Liver (tissue), 9 donors: ENCODE results near the gene NUB1. TPM values are rescaled to one million over a fixed set of nuclear protein-coding genes. Genes with fewer than 3 reads are reported as not detected.

Experiments
- DNase-seq: peaks from one replicate; pipeline ENCODE4 v3.0.0-alpha.2; 2017; ENCODE audit warnings: low spot score
- H3K27ac ChIP-seq, 2 donors: one replicate each; pipeline ENCODE4 v1.7.0; 2013; ENCODE audit warnings: inconsistent platforms in 2 of 2, low read length in 2 of 2, control low read depth in 1 of 2, low read depth in 1 of 2, mild to moderate bottlenecking in 1 of 2
- H3K27me3 ChIP-seq, 4 donors: one replicate each; pipeline versions ENCODE4 v1.6.1 to v1.7.0; 2013; ENCODE audit warnings: low read length in 3 of 4, inconsistent platforms in 1 of 4, mild to moderate bottlenecking in 1 of 4, moderate library complexity in 1 of 4; ENCODE audit not compliant: control insufficient read depth in 4 of 4, insufficient read depth in 4 of 4
- H3K36me3 ChIP-seq, 4 donors: one replicate each; pipeline versions ENCODE4 v1.6.1 to v1.7.0; 2013; ENCODE audit warnings: low read length in 3 of 4, mild to moderate bottlenecking in 3 of 4, low read depth in 1 of 4, moderate library complexity in 1 of 4; ENCODE audit not compliant: control insufficient read depth in 4 of 4, insufficient read depth in 3 of 4
- H3K4me1 ChIP-seq, 4 donors: one replicate each; pipeline versions ENCODE4 v1.6.1 to v1.7.0; 2013; ENCODE audit warnings: low read length in 3 of 4, mild to moderate bottlenecking in 3 of 4, moderate library complexity in 1 of 4; ENCODE audit not compliant: control insufficient read depth in 4 of 4, insufficient read depth in 4 of 4
- H3K4me3 ChIP-seq, 3 donors: one replicate each; pipeline versions ENCODE4 v1.6.1 to v1.7.0; 2013; ENCODE audit warnings: low read length in 3 of 3, control low read depth in 1 of 3, low read depth in 1 of 3, mild to moderate bottlenecking in 1 of 3
- H3K9ac ChIP-seq, 2 donors: one replicate each; pipeline ENCODE4 v1.7.0; 2013; ENCODE audit warnings: low read length in 2 of 2, mild to moderate bottlenecking in 2 of 2, moderate library complexity in 2 of 2, control low read depth in 1 of 2, low read depth in 1 of 2
- H3K9me3 ChIP-seq, 4 donors: one replicate each; pipeline versions ENCODE4 v1.6.1 to v1.7.0; 2013; ENCODE audit warnings: low read length in 3 of 4; ENCODE audit not compliant: control insufficient read depth in 4 of 4
- EGR1 ChIP-seq, 2 donors: IDR thresholded peaks; 2 replicates each; pipeline ENCODE4 v1.6.1; 2016 to 2018; ENCODE audit warnings: antibody characterized with exemption in 2 of 2, low read depth in 2 of 2
- FOXA1 ChIP-seq: IDR thresholded peaks from 2 replicates; pipeline ENCODE4 v1.6.1; 2016; ENCODE audit warnings: antibody characterized with exemption
- HNF4G ChIP-seq: IDR thresholded peaks from 2 replicates; pipeline ENCODE4 v1.6.1; 2016; ENCODE audit warnings: antibody characterized with exemption
- JUND ChIP-seq, 2 donors: IDR thresholded peaks; 2 replicates each; pipeline ENCODE4 v1.6.1; 2016; ENCODE audit warnings: antibody characterized with exemption in 2 of 2
- RAD21 ChIP-seq, 2 donors: IDR thresholded peaks; 2 replicates each; pipeline ENCODE4 v1.6.1; 2016; ENCODE audit warnings: antibody characterized with exemption in 2 of 2, mild to moderate bottlenecking in 2 of 2
- RXRA ChIP-seq, 2 donors: IDR thresholded peaks; 2 replicates each; pipeline ENCODE4 v1.6.1; 2017 to 2018; ENCODE audit warnings: antibody characterized with exemption in 2 of 2, mild to moderate bottlenecking in 1 of 2
- YY1 ChIP-seq: IDR thresholded peaks from 2 replicates; pipeline ENCODE4 v1.6.1; 2016; ENCODE audit warnings: antibody characterized with exemption, mild to moderate bottlenecking
- WGBS: extraction: QIAGEN DNeasy Blood & Tissue Kit; methylation state at CpG from one replicate; pipeline ENCODE4 v1.1.7; 2013; 5-methylcytosine and 5-hydroxymethylcytosine counted together
- polyA plus RNA-seq, 2 donors: library from polyadenylated mRNA; stranded (reverse) in 1 of 2; unstranded in 1 of 2; fragments of 200-250 nt in 1 of 2; fragments of >200 nt in 1 of 2; fragmentation: Nextera tagmentation in 1 of 2; extraction: Ambion mirVana in 1 of 2; gene quantifications; one replicate each; pipeline versions ENCODE4 v1.2.1 to v1.2.3, GENCODE V29; 2013 to 2015
- total RNA-seq, 2 donors: library from RNA; depleted of rRNA; stranded (reverse); fragments of >200 nt; gene quantifications; one replicate each; pipeline ENCODE4 v1.2.3, GENCODE V29; 2014
- TF ChIP-seq, protein P1 (sequence below): fragments of 150-350 bp; IDR thresholded peaks from 2 replicates; pipeline ENCODE4 v1.5.1; 2017; ENCODE audit warnings: improper control_type of control experiment, low read depth, low read length; ENCODE audit not compliant: missing input control
- TF ChIP-seq, protein P2 (sequence below): IDR thresholded peaks from 2 replicates; pipeline ENCODE4 v1.6.1; 2016; ENCODE audit warnings: antibody characterized with exemption, mild to moderate bottlenecking
- TF ChIP-seq, protein P3 (sequence below): IDR thresholded peaks from 2 replicates; pipeline ENCODE4 v1.6.1; 2016; ENCODE audit warnings: antibody characterized with exemption
- donor health status: healthy.
- donor health status: healthy.
- donor health status: healthy.
- donor health status: healthy.
- donor health status: healthy.

The NUB1 gene
- total and polyA plus RNA-seq, 4 donors: 14.0 to 27.9 (median 18.8) TPM

DNA sequence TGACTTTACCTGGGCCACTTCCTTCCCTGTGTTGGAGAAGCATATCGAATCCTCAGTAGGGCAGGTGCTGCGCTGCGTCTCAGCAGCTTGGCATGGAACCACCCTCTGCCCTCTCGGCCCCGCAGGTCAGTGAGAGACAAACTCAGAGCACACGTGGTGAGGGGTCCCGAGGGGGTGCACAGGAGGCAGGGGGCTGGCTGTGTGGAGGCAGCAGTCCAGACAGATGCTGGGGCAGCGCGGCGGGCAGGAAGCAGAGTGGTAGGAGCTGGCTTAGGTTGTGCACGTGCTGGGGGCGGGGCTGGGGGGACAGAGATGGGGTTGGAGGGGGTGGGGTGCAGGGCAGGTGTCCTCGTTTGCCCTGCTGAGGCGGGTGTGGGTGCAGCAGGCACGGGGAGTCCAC is 33.1 kb downstream of the NUB1 start:
- TF ChIP-seq, protein P1, sequence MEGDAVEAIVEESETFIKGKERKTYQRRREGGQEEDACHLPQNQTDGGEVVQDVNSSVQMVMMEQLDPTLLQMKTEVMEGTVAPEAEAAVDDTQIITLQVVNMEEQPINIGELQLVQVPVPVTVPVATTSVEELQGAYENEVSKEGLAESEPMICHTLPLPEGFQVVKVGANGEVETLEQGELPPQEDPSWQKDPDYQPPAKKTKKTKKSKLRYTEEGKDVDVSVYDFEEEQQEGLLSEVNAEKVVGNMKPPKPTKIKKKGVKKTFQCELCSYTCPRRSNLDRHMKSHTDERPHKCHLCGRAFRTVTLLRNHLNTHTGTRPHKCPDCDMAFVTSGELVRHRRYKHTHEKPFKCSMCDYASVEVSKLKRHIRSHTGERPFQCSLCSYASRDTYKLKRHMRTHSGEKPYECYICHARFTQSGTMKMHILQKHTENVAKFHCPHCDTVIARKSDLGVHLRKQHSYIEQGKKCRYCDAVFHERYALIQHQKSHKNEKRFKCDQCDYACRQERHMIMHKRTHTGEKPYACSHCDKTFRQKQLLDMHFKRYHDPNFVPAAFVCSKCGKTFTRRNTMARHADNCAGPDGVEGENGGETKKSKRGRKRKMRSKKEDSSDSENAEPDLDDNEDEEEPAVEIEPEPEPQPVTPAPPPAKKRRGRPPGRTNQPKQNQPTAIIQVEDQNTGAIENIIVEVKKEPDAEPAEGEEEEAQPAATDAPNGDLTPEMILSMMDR: no peak
- TF ChIP-seq YY1 (no peak), RAD21 (IDR thresholded peaks at IDR 0.05) (no peak), FOXA1 (no peak), RXRA (IDR thresholded peaks at IDR 0.05) (no peak), HNF4G (no peak)
- TF ChIP-seq, protein P2, sequence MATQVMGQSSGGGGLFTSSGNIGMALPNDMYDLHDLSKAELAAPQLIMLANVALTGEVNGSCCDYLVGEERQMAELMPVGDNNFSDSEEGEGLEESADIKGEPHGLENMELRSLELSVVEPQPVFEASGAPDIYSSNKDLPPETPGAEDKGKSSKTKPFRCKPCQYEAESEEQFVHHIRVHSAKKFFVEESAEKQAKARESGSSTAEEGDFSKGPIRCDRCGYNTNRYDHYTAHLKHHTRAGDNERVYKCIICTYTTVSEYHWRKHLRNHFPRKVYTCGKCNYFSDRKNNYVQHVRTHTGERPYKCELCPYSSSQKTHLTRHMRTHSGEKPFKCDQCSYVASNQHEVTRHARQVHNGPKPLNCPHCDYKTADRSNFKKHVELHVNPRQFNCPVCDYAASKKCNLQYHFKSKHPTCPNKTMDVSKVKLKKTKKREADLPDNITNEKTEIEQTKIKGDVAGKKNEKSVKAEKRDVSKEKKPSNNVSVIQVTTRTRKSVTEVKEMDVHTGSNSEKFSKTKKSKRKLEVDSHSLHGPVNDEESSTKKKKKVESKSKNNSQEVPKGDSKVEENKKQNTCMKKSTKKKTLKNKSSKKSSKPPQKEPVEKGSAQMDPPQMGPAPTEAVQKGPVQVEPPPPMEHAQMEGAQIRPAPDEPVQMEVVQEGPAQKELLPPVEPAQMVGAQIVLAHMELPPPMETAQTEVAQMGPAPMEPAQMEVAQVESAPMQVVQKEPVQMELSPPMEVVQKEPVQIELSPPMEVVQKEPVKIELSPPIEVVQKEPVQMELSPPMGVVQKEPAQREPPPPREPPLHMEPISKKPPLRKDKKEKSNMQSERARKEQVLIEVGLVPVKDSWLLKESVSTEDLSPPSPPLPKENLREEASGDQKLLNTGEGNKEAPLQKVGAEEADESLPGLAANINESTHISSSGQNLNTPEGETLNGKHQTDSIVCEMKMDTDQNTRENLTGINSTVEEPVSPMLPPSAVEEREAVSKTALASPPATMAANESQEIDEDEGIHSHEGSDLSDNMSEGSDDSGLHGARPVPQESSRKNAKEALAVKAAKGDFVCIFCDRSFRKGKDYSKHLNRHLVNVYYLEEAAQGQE: no peak
- H3K36me3 ChIP-seq: peaks cover 3 to 56% (median 38%) of the 10 kb centered on the region in 4 donors
- no peak for DNase-seq
- H3K27ac ChIP-seq: no peak overlapping the region
- H3K4me3 ChIP-seq: no peak overlapping the region
- H3K9ac ChIP-seq: no peak overlapping the region
- no peaks in the 10 kb centered on the region for H3K27me3 ChIP-seq
- no peaks in the 10 kb centered on the region for H3K4me1 ChIP-seq
- WGBS: 90% methylated on average over 15 of the region's 15 CpGs
- no peaks in the 10 kb centered on the region for H3K9me3 ChIP-seq

DNA sequence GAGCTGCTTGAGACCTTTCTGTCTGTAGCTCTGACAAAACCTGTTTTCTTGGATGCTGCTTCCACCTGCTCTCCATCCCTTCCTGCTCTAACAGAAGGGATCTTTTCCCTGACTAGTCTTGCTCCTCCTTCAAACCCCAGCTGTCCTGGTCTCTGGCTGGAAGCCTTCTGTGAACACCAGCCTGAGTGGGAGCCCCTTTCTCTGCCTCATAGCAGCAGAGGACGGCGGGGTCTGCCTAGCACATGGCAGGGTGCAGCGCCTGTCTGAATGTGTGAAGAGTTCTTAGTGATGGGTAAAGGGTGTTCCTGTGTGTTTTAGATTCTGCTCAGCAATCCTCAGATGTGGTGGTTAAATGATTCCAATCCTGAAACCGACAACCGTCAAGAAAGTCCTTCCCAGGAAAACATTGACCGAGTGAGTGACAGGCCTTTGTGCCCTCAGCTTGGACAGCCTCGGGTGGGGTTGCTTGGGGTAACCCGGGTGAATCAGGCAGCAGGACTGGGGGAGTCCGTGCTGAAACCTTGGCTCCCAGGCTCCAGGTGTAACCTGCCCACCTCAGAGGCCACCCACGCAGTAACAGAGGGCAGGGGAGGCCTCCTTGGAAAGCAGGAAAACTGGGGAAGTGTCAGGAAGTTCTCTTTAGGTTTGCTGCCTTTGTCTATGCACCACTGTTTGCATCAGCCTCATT is 34.1 kb downstream of the NUB1 start:
- H3K9ac ChIP-seq: no peak overlapping the region
- DNase-seq: no peak
- peaks cover 3 to 51% (median 37%) of the 10 kb centered on the region in 4 donors for H3K36me3 ChIP-seq
- no peak overlapping the region for H3K27ac ChIP-seq
- WGBS: 95% methylated on average over 10 of the region's 10 CpGs
- no peaks in the 10 kb centered on the region for H3K4me1 ChIP-seq
- H3K4me3 ChIP-seq: no peak overlapping the region
- no peak for TF ChIP-seq HNF4G
- no peak for TF ChIP-seq EGR1 (IDR thresholded peaks at IDR 0.05; ENCODE audit: low read depth in 2 of 2)
- TF ChIP-seq, protein P3, sequence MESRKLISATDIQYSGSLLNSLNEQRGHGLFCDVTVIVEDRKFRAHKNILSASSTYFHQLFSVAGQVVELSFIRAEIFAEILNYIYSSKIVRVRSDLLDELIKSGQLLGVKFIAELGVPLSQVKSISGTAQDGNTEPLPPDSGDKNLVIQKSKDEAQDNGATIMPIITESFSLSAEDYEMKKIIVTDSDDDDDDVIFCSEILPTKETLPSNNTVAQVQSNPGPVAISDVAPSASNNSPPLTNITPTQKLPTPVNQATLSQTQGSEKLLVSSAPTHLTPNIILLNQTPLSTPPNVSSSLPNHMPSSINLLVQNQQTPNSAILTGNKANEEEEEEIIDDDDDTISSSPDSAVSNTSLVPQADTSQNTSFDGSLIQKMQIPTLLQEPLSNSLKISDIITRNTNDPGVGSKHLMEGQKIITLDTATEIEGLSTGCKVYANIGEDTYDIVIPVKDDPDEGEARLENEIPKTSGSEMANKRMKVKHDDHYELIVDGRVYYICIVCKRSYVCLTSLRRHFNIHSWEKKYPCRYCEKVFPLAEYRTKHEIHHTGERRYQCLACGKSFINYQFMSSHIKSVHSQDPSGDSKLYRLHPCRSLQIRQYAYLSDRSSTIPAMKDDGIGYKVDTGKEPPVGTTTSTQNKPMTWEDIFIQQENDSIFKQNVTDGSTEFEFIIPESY: no peak
- TF ChIP-seq YY1: no peak
- TF ChIP-seq RXRA (IDR thresholded peaks at IDR 0.05): no peak
- TF ChIP-seq, protein P1: no peak
- no peak for TF ChIP-seq JUND (IDR thresholded peaks at IDR 0.05)
- H3K27me3 ChIP-seq: no peaks in the 10 kb centered on the region
- H3K9me3 ChIP-seq: no peaks in the 10 kb centered on the region
